ENCODE measurements around the gene ACBD7.

The ACBD7 gene
- 0.67 to 1.4 (median 1.0) reads per million in 3 experiments for total RNA-seq

GRCh38 chr10:15088428-15089261 lies at the start of gene ACBD7:
TSS of gene ACBD7 (minus strand) at chr10:15088776. CDS start at chr10:15088728, 48 bp downstream.
- DNase-seq: peak; percentile 81

GRCh38 chr10:15137636-15138035 lies 49.1 kb upstream of the ACBD7 start:
- no peak for DNase-seq

- no peak for DNase-seq
These were observed 48.4 kb upstream of the ACBD7 start for GRCh38 chr10:15137036-15137359.

- DNase-seq: no peak
These were observed 47.8 kb upstream of the ACBD7 start for GRCh38 chr10:15136129-15137035.

GRCh38 chr10:15131330-15131729 lies 42.8 kb upstream of the ACBD7 start:
- no peak for DNase-seq

- DNase-seq: no peak
These were observed 36.3 kb upstream of the ACBD7 start for GRCh38 chr10:15124908-15125307.

GRCh38 chr10:15124190-15124589 lies 35.6 kb upstream of the ACBD7 start:
- no peak for DNase-seq

GRCh38 chr10:15123749-15124184 lies 35.2 kb upstream of the ACBD7 start:
- no peak for DNase-seq

GRCh38 chr10:15122477-15123030 lies 34.0 kb upstream of the ACBD7 start:
- DNase-seq: no peak

GRCh38 chr10:15121707-15122106 lies 33.1 kb upstream of the ACBD7 start:
- DNase-seq: no peak

GRCh38 chr10:15120523-15120922 lies 31.9 kb upstream of the ACBD7 start:
- DNase-seq: no peak

GRCh38 chr10:15118615-15119014 lies 30.0 kb upstream of the ACBD7 start:
- DNase-seq: no peak

- no peak for DNase-seq
These were observed 27.6 kb upstream of the ACBD7 start for GRCh38 chr10:15116225-15116624.

GRCh38 chr10:15113766-15114165 lies 25.2 kb upstream of the ACBD7 start:
- DNase-seq: no peak

GRCh38 chr10:15112657-15113056 lies 24.1 kb upstream of the ACBD7 start:
- DNase-seq: no peak

- DNase-seq: peak; percentile 56
These were observed 17.9 kb upstream of the ACBD7 start for GRCh38 chr10:15106352-15107013.

- no peak for DNase-seq
These were observed 14.9 kb upstream of the ACBD7 start for GRCh38 chr10:15103513-15103912.

- DNase-seq: no peak
These were observed 11.3 kb upstream of the ACBD7 start for GRCh38 chr10:15099886-15100285.

- DNase-seq: peak; percentile 93
These were observed 8.6 kb upstream of the ACBD7 start, which contains the start of gene RPP38 for GRCh38 chr10:15097011-15097812. TSS of gene RPP38 (plus strand) at chr10:15097355. CDS start at chr10:15103315, 5,960 bp downstream.

- DNase-seq: no peak
These were observed 8.1 kb upstream of the ACBD7 start for GRCh38 chr10:15096661-15097010.

GRCh38 chr10:15092855-15093408 lies 4.4 kb upstream of the ACBD7 start:
- DNase-seq: no peak

- DNase-seq: no peak
These were observed 2.8 kb upstream of the ACBD7 start for GRCh38 chr10:15091418-15091817.
